CD4-positive, alpha-beta T cell treated with Interleukin-21 for 1 hour (primary cell): ENCODE data around the gene CBFA2T3.

Source experiments
- DNase-seq: peaks from one replicate; pipeline ENCODE4 v3.0.0-alpha.2; 2020

CBFA2T3 gene

DNA sequence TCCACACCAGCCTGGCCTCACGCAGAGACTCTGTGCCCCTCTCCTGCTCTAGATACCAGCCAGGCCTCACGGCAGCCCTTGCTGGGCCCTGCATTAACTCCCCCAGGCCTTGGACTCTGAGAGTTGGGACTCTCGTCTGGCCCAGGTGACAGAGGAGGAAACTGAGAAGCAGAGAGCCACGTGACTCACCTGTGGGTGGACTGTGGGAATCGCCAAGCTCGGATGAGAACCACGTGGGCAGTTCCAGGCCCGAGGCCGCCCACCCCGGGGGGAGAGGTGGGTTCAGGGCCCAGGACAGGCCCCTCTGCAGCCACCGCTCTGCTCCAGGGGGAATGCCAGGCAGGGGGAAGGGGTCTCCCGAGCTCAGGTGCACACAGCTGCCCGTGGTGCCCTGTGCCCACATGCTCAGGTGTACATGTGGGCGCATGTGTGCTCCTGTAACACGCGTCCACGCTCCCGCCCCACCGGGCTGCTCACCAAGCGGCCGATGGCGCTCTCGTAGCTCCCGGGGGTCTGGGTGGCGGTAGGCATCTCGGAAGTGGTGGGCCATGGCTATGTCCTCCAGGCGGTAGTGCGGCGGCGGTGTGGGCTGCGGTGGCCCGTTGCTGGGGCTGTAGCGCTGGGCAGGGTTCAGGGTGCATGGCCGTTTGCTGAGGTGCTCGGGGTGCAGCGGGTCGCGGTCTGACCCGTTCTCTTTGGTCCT is 92.3 kb downstream of the CBFA2T3 start:
- DNase-seq, result no peak

DNA sequence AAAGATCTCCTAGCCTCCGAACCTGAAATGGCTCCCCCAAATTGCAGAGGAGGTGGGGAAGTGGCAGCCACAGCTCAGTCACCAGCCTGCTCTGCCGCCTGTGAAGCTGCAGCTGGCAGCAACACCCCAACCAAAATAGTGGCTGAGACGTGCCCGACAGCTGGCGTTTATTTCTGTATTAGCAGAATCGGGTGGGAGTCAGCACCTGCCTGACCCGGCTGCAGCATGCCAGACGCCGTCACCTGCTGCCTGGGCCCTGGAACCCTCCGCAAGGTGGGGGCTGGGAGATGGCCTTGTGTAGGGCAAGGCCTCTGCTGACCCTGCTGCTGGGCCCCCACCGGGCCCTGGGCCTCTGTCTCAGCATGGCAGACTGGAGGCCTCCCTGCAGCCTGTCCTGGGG is 93.1 kb downstream of the CBFA2T3 start:
- no peak for DNase-seq

DNA sequence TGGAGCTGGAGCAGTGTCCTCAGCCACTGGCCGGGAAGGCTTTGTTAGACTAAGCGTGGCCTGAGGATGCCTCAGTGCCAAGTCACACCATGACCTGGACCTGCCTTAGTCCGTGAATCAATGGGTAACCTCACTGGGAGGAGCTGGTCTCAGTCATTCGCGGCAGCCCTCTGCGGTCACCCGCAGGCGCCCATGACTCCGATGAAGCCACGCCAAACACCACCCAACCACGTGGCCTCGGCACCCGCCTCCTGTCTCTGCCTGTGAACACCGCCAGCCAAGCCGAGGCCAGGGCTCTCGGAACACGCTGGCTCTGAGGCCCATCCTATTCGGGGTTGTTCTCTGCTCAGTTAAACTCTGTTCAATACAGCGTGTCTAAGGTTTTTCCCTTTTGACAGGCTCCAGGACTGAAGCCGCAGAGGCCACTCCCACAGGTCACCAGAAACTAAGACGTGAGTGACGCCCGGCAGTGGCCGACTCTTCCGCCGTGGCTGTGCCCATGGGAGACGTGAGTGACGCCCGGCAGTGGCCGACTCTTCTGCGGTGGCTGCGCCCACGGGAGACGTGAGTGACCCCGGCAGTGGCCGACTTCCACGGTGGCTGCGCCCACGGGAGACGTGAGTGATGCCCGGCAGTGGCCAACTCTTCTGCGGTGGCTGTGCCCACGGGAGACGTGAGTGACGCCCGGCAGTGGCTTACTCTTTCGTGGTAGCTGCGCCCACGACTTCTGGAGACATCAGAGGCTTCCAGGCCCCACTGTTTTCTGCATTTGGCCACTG is 93.7 kb downstream of the CBFA2T3 start:
- DNase-seq, result no peak

DNA sequence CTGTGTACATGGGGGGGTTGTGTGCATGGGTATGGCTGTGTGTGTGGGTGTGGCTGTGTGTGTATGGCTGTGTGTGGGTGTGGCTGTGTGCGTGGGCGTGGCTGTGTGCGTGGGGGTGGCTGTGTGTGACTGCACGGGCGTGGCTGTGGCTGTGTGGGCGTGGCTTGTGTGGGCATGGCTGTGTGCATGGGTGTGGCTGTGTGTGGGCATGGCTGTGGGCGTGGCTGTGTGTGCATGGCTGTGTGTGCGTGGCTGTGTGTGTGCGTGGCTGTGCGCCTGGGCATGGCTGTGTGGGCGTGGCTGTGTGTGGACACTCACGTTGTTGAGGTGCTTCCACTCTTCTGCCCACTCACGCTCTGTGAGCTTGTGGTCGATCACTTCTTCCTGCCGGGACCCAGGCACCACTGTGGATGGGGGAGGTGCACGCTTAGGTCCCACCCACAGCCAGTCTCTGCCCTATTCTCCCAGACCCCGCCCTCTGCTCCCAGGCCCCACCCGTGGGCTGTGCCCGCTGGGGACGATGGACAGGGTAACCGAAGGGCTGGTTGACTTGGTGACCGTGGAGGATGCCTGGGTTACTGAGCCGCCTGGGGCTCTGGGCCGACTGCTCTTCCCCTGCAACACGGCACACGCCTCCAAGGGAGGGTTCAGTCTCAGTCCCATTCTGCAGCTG is 94.5 kb downstream of the CBFA2T3 start:
- peak; percentile 26 for DNase-seq

DNA sequence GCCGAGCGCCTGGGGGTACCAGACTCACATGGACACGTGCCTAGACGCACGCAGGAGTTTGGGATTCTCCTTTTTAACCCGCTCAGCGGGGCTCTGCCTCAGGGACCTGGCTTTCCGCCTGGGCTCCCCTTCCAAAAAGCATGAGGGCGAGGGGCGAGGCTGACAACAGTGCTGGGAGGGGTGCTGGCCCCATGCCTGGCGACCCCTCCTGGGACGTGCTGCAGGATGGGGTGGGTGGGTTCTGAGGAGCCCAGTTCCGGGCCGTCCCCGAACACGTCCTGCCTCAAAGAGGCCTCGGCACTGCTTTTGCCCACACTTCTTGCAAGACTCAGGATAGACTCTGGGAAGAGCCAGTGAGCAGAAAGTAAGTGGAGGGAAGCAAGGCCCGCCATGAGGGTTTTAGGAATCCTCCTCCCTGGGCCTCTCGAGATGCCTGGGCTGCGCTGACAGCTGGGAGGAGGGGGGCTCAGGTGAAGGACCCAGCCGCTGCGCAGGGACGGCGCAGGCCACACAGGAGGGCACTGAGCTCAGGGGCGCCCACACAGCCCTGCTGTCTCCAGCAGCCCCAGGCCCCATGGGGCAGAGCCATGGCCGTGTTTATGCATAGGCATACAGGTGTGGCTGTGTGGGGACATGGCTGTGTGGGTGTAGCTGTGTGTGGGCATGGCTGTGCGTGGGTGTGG is 95.2 kb downstream of the CBFA2T3 start:
- no peak for DNase-seq

DNA sequence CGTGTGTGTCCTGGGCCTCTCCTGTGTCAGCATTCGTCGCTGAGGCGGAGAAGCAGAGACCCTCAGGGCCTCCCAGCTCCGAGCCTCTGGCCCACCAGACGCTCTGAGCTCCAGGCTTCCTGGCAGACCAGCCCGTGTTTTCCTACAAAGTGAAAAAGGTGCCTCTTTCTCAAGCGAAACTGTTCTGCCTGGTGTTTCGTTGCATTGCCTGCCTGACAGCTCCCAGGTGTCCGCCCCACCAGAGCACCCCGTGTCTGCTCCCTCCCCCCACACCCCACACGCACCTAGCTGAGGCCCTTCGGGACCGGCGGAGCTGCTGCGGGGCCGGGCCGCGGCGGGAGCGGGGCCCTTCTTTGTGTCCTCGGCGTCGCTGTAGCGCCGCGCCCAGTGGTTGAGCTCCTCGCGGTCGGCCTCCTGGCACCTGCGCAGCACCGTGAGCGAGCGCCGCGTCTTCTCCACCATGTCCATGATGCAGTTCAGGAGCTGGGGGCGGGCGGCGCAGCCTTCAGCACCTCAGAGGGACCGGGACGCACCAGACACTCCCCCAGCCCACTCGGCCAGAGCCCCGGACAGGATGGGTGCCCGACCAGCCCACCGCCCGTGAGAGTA is 95.9 kb downstream of the CBFA2T3 start:
- no peak for DNase-seq

DNA sequence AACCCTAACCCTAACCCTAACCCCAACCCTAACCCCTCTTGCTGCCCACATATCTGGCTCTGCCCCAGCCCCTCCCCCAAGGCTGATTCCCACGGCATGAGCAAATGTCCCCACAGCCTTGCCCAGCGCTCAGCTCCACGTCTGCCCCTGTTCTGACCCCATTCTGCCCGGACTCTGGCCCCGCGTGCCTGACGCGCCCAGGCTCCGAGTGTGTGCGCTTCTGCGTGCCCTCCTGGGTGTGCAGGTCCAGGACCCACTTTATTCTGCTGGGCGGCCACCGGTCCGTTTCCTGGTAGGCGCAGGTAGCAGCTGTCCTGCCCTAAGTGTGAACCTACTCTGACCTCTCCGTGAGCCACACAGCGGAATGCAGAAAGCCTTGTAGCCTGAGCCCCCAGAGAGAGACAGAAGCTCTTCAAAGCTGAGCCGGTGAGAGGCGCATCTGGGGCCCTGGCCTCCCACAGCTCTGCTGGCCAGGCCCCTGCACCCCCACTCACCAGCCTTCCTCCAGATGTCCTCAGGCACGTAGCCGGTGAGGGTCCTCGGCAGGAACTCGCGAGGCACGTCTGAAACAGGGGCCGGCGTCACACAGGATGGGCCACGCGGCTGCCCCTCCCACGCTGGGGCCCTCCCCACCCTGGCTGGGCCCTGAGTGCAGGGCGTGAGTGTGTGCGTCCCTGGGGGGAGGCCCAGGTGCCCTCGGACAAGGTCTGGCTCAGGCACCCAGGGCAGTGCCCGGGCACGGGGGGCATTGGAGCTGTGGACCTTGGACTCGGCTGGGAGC is 96.6 kb downstream of the CBFA2T3 start:
- DNase-seq, result no peak

DNA sequence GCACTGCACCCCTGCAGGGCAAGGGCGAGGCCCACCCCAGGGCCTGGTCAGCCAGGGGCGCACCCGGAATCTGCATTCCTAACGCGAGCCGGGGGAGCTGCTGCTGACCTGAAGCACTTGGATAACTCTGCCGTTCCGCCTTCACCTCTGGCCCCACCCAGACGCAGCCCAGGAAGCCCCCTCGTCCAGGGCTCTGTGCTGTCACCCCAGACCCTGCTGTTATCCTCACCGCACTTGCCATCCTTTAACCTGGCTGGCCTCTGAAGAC is 97.3 kb downstream of the CBFA2T3 start:
- DNase-seq, result no peak

DNA sequence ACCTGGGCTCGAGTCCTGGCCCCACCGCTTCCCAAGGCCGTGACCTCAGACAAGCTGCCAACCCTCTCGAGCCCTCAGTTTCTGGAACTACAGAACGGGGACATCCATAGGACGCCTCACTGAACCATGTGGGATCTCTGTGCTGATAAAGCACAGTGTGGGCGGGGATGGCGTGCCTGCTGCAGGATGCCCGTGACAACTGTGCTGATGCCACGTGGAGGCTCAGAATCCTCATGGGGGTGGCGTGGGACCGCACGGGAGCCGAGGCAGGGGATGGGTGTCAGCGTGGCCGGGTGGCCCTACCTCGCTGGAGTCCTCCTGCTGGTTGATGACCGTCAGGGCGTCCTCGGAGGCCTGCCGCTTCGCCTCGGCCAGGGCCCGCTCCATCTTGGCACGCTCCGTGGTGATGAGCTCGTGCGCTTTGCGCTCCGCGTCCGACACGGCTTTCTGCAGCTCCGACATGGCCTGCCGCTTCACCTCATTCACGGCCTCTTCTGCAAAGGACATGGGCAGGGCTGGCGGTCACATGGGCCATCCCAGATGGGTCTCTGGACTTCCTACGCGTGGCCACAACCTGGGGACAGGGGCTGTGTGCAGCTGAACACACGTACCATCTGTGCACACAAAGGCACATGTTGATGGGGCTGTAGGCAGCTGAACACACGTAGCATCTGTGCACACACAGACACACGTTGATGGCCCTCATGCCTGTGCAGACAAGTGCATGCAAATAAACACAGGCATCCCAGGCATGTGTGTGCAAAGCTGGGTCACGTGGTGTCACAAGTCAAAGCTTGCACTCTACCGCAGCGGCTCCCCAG is 97.8 kb downstream of the CBFA2T3 start:
- no peak for DNase-seq

DNA sequence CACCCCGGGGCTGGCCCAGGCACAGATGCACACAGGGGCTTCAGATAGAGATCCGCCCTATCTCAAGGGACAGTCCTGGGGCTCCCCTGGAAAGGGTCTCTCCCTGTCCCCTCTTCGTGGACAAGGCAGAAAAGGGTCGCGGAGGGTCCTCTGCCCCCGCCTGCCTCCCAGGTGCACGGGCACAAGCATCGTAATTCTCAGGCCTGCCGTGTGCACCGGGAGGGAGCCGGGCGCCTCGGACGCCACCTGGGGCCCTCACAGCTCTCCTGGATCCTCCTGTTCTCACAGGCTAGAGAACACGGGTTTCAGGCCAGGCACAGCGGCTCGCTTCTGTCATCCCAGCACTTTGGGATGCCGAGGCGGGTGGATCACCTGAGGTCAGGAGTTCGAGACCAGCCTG is 98.7 kb downstream of the CBFA2T3 start:
- DNase-seq, result no peak

DNA sequence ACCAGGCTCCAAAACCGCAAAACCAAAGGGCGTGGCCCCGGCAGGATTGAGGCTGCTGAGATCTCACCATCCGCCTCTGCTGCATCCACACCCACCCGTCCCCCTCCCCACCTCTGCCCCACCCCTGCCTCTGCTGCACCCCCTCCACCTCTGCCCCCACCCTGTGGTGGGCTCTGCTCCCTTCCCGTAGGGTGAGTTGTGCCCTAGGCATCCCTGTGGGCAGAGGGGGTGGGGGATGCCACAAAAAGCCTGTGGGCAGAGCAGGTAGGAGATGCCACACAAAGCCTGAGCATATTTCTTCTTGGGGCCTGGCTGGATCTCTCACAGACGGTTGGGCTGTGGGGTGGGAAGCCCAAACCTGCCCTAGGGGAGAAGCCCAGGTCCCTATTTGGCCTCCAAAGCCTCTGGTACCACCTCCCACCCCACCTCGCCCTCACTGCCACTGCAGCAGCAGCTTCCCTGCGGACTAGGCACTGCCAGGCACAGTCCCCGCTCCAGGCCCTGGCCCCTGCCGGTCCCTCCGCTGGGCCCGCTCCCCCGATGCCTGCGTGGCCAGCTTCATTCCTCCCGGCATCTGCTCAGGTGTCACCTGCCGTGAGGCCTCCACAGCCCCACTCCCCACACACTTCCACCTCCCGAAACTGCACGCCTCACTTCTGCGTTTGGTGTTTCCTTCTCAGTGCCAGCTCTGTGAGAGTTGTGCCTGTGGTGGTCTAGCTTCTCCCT is 99.3 kb downstream of the CBFA2T3 start:
- no peak for DNase-seq

DNA sequence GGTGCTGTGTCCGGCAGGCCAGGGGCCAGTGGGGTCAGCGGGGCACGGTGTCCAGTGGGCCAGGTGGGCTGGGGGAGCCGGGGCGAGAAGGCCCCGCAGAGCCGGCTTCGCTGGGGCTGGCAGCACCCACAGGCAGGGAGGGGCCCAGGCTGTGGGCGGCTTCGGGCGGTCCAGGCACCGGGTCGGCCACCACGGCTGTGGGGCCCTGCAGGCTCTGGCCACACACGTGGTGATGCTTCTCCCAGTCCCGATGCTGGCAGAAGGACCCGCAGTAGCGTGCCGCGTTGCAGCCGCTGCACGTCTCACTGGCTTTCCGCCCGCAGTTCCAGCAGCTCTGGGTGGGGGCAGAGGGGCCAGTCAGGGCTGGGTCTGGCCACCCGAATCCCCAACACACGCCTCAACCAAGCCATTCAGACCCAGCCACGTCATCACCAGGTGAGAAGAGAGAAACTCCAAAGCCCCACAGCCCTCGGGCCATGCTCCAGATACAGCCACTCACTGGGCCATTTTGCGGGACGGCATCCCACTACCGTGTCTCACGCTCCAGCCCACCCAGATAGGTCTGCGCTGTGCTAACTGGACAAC is 100.0 kb downstream of the CBFA2T3 start:
- DNase-seq, result no peak

DNA sequence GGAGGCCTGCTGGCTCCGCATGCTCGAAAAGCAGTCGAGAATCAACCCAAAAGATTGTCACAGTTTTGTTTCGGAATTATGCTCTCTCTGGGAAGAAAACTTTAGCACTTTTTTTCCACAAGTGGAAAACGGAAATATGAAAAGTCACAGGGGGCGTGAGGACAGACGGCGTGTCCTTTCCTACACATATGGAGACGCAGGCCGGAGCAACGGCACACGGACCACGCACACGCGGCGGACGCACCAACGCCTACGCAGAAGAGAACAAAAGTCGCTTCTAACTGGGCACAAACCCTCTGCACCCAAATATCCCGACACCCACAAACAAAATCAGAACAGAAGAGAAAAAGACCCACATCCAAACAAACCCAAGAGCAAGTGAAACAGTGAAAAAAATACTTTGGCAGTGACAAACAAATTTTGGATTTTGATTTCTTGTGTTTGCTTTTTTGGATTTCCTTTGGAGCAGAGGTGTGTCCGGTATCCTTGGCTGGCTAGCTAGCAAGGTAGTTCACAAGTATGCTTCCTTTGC is 101.2 kb downstream of the CBFA2T3 start:
- no peak for DNase-seq

DNA sequence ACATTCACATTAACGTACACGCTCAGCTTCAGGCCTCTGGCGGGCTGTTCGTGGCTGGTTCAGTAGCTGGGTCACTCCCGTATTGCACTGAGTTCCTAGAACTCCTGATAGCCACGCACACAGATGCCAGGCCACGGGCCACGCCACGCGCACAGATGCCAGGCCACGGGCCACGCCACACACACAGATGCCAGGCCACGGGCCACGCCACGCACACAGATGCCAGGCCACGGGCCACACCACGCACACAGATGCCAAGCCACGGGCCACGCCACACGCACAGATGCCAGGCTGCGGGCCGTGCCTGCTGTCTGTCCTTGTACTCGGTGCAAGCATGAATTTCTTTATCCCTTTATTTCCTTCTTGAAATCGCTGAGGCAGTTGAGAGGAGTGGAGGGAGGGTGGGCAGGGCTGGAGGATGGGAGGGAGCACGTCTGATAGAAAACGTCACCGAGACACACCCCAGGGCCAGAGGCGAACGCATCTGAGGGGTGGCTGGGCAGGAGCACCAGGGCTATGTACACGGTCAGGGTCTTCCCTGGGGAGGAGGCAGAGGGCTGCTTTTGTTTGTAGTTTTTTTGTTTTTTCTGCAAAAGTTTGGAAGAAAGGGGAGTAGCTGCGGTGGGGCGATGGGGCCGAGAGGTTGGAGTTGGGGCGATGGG is 101.9 kb downstream of the CBFA2T3 start:
- DNase-seq, result no peak

DNA sequence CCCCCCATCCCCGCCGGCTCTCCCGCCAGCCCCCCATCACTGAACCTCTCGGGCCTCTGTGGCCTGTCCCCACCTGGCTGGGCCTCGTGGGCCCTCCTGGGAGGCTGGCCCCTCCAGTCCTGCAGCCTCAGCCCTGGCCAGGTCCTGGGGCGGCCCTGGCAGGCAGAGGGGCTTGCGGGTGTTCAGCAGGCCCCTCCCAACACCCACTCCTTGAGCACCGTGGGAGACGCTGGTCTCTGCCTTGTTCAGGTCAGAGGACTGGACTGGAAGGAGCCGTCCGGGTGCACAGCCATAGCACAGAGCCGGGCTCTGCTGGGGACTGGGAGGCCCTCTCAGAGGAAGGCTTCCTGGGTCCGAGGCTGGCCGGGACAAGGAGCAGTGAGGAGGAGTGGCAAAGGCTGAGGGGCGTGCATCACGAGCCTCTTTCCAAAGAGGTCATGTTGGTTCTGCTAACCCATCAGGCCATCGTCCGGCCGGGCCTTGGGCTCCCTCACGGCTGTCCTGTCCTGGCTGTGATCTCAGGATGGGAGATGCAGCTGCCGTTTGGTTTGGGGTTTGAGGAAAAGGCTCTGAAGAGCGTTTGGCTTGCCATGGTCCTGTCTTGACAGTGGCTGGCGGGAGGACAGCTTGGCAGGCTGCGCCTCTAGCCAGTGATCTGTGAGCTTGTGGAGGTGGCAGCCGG is 104.2 kb downstream of the CBFA2T3 start:
- DNase-seq, result no peak

DNA sequence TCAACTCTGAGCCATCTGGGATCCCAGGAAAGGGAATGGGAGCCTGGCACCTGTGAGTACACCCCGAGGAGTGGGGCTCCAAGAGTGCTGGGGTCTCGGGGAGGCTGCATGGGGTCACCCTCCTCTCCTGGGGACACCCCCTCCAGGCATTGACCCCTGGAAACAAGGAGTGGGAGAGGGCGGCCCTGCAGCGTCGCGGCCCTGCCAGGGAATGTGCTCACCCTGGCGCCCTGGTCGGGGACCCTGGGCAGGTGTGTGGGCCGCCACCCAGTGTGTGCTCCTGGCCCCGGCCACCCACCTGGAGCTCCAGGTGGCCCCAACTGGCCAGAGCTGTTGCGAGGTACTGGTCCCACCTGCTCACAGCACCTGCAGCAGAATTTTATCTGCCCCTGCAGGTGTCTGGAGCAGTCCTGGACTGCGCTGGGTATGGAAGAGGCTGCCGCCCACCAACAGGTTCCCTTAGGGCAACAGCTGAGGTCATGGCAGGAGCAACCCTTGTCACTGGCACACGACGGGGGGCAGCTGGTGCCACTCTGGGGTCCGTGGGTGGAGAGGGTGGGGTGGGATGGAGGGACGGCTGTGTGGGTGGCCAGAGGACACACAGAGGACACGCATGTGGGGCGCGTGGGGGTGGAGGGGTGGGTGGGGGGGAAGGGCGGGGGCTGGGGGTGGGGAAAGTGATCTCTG is 105.1 kb downstream of the CBFA2T3 start:
- no peak for DNase-seq

DNA sequence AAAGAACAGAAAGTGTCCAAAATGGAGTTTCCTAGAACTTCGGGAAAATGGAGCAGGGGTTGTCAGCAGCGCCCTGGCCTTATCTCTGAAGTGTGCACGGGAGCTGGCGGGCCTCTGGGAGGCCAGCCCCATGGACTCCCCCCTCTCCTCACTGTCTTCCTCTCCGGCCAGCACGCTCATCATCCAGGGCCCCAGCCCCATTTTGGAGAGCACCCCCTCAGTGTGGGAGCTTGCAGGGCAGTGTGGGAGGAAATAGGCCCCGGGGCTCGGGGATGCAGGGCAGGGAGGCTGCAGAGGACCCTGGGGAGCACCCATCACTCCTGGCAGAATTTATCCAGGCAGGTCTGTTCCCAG is 105.7 kb downstream of the CBFA2T3 start:
- DNase-seq, result no peak

DNA sequence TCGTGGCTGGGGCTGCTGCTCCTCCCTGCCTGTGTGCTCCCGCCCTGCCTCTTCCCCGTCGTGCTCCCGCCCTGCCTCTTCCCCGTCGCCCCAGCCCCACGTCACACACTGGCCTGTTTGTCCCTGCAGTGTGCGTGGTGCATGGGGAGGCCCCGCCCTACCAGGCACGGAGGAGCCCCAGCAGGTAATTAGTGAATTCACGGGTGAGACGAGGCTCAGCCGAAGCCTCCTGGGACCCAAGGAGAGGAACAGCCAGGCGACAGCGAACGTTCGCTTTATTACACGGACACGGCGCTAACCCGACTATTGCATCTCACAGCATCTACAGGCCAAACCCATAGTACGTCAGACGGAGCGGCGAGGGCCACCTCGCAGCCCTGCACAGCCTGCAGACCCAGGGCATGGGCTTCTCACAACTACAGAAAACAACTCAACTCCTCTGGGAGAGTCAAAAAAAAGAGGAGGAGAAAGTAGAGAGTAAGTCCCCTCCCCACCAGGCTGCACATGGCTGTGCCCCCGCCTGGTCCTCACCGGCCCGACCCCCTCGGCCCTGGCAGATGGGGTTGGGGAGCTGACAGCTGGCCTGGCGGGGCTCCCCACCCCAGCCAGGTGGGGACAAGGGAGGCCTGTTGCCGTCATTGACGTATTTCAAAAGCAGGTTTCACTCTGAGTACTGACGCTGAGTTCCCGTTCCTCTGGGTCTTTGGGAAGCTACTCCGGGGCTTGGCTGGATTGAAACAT is 106.2 kb downstream of the CBFA2T3 start:
- DNase-seq, result no peak
